HG02981 (cell line): ENCODE data around the gene OR2V1.
"Not testable (repeated sequence)": the region's sequence is repeated elsewhere in the genome, so short reads cannot be mapped to it uniquely, and the experiment has no call there.

Source experiments
- ATAC-seq: cut with Tn5 transposase; IDR thresholded peaks from one replicate; pipeline ENCODE4 v1.9.1; 2021; ENCODE audit warnings: mild to moderate bottlenecking, moderate library complexity; ENCODE audit not compliant: unreplicated experiment

Gene OR2V1

GRCh38 chr5:181130832-181131496 lies at the start of gene OR2V1:
Gene OR2V1, minus strand, starts transcription at chr5:181131169. Its CDS starts 5,865 bp downstream, at chr5:181125304.
- ATAC-seq = no peak

- ATAC-seq = not testable (repeated sequence)
These were observed 46.6 kb upstream of the OR2V1 start for GRCh38 chr5:181177559-181177958.

- ATAC-seq = no peak
These were observed 45.4 kb upstream of the OR2V1 start for GRCh38 chr5:181176254-181176952.

GRCh38 chr5:181173420-181174342 lies 42.7 kb upstream of the OR2V1 start:
- ATAC-seq = peak; percentile 64

- no peak for ATAC-seq
These were observed 42.1 kb upstream of the OR2V1 start for GRCh38 chr5:181173027-181173419.

- no peak for ATAC-seq
These were observed 40.8 kb upstream of the OR2V1 start for GRCh38 chr5:181171782-181172181.

GRCh38 chr5:181170996-181171395 lies 40.0 kb upstream of the OR2V1 start:
- ATAC-seq = no peak

- no peak for ATAC-seq
These were observed 39.4 kb upstream of the OR2V1 start for GRCh38 chr5:181170237-181170825.

GRCh38 chr5:181169459-181170236 lies 38.7 kb upstream of the OR2V1 start:
- not testable (repeated sequence) for ATAC-seq

GRCh38 chr5:181168595-181169118 lies 37.7 kb upstream of the OR2V1 start:
- ATAC-seq = no peak

GRCh38 chr5:181167814-181168488 lies 37.0 kb upstream of the OR2V1 start:
- no peak for ATAC-seq

- no peak for ATAC-seq
These were observed 36.1 kb upstream of the OR2V1 start for GRCh38 chr5:181166812-181167733.

GRCh38 chr5:181164076-181164952 lies 33.3 kb upstream of the OR2V1 start:
- no peak for ATAC-seq

- no peak for ATAC-seq
These were observed 32.6 kb upstream of the OR2V1 start for GRCh38 chr5:181163487-181164075.

- ATAC-seq = no peak
These were observed 30.7 kb upstream of the OR2V1 start for GRCh38 chr5:181161534-181162175.

- not testable (repeated sequence) for ATAC-seq
These were observed 30.0 kb upstream of the OR2V1 start for GRCh38 chr5:181160755-181161533.
